HCT116 (cell line): Measurements from ENCODE around the gene HHAT. TPM values are rescaled to one million over a fixed set of nuclear protein-coding genes. Genes with fewer than 3 reads are reported as not detected.

ENCODE experiments used
- ATAC-seq: fragments of 200-7000 bp; cut with Tn5 transposase; 2 replicates; pipeline ENCODE4 v1.9.1; 2020; ENCODE audit warnings: mild to moderate bottlenecking, moderate library complexity
- BruUV-seq: library from RNA; stranded (reverse); fragments of 400-500 nt; replicated peaks from 2 replicates; lab custom pipeline; 2021; lab: Mats Ljungman, UMichigan
- CTCF ChIA-PET: fragments of 300-600 bp; sonication (Branson Sonifier 250); formaldehyde crosslinking; loops from one replicate; lab custom pipeline; 2021; ENCODE audit warnings: antibody characterized with exemption; lab: Charles Lee
- POLR2A ChIA-PET: fragments of 300-600, 350-600 bp; sonication (Branson Sonifier 250); formaldehyde crosslinking; loops from one replicate; lab custom pipeline; 2021; ENCODE audit warnings: antibody characterized with exemption; lab: Charles Lee
- RAD21 ChIA-PET, 2 experiments: fragments of 300-600 bp; sonication (Branson Sonifier 250); formaldehyde crosslinking; loops; one replicate each; lab custom pipeline; 2023; ENCODE audit warnings: low total read pairs in 2 of 2; ENCODE audit not compliant: uncharacterized antibody in 2 of 2, unreplicated experiment in 2 of 2, low non-redundant PET in 1 of 2; lab: Charles Lee
- DNase-seq: peaks from one replicate; pipeline ENCODE4 v3.0.0-alpha.2; 2010; ENCODE audit warnings: low read depth, low spot score
- H2AFZ ChIP-seq: fragments of 200-600 bp; shearing (Covaris generic), sonication (generic); 2 replicates; pipeline ENCODE4 v1.6.1; 2017; ENCODE audit warnings: low read depth, mixed run types, mixed read lengths, antibody characterized with exemption, low read length; ENCODE audit not compliant: poor library complexity, severe bottlenecking
- H3K27ac ChIP-seq: 2 replicates; pipeline ENCODE4 v1.5.1; 2012; ENCODE audit warnings: low read depth, low read length
- H3K27me3 ChIP-seq: fragments of 200-600 bp; sonication (generic); 2 replicates; pipeline ENCODE4 v1.6.1; 2016; ENCODE audit warnings: mixed run types, low read length, mixed read lengths; ENCODE audit not compliant: insufficient read depth
- H3K36me3 ChIP-seq, 2 experiments: fragments of 200-500 bp in 1 of 2; fragments of 200-600 bp in 1 of 2; sonication (Bioruptor generic) in 1 of 2; sonication (generic) in 1 of 2; 2 replicates each; pipeline versions ENCODE4 v1.5.1 to v1.6.1; 2014 to 2016; ENCODE audit warnings: low read length in 2 of 2, inconsistent platforms in 1 of 2, mixed read lengths in 1 of 2, mixed run types in 1 of 2; ENCODE audit not compliant: insufficient read depth in 2 of 2, control insufficient read depth in 1 of 2
- H3K4me1 ChIP-seq, 2 experiments: fragments of 200-600 bp in 1 of 2; sonication (generic) in 1 of 2; 2 replicates each; pipeline versions ENCODE4 v1.5.1 to v1.6.1; 2012 to 2017; ENCODE audit warnings: low read length in 2 of 2, inconsistent platforms in 1 of 2, mild to moderate bottlenecking in 1 of 2, mixed read lengths in 1 of 2, mixed run types in 1 of 2, moderate library complexity in 1 of 2; ENCODE audit not compliant: insufficient read depth in 2 of 2, control insufficient read depth in 1 of 2
- H3K4me2 ChIP-seq: fragments of 200-600 bp; sonication (generic); 2 replicates; pipeline ENCODE4 v1.6.1; 2017; ENCODE audit warnings: mixed run types, low read length, mixed read lengths
- H3K4me3 ChIP-seq, 2 experiments: fragments of 200-600 bp in 1 of 2; sonication (generic) in 1 of 2; replicated peaks in 1 of 2; 2 replicates each; pipeline ENCODE4 v1.5.1; 2011 to 2016; ENCODE audit warnings: low read length in 2 of 2, control low read depth in 1 of 2, low read depth in 1 of 2, mild to moderate bottlenecking in 1 of 2, mixed read lengths in 1 of 2, mixed run types in 1 of 2
- H3K79me2 ChIP-seq: fragments of 200-600 bp; sonication (generic); 2 replicates; pipeline ENCODE4 v1.6.1; 2017; ENCODE audit warnings: mild to moderate bottlenecking, mixed run types, low read length, moderate library complexity, mixed read lengths; ENCODE audit not compliant: insufficient read depth
- H3K9ac ChIP-seq: fragments of 200-600 bp; sonication (generic); 2 replicates; pipeline ENCODE4 v1.6.1; 2016; ENCODE audit warnings: low read length, mixed read lengths
- H3K9me2 ChIP-seq: fragments of 200-600 bp; sonication (generic), shearing (Covaris generic); 2 replicates; pipeline ENCODE4 v1.6.1; 2017; ENCODE audit warnings: mixed run types, mild to moderate bottlenecking, moderate library complexity; ENCODE audit not compliant: insufficient read depth
- H3K9me3 ChIP-seq, 2 experiments: fragments of 200-500 bp in 1 of 2; fragments of 200-600 bp in 1 of 2; sonication (Bioruptor generic) in 1 of 2; sonication (generic) in 1 of 2; 2 replicates each; pipeline ENCODE4 v1.6.1; 2014 to 2017; ENCODE audit warnings: low read length in 2 of 2, mixed read lengths in 2 of 2, inconsistent platforms in 1 of 2, low read depth in 1 of 2, mild to moderate bottlenecking in 1 of 2, mixed run types in 1 of 2, moderate library complexity in 1 of 2; ENCODE audit not compliant: control insufficient read depth in 1 of 2, insufficient read depth in 1 of 2
- H4K20me1 ChIP-seq: fragments of 200-600 bp; sonication (generic), shearing (Covaris generic); 2 replicates; pipeline ENCODE4 v1.6.1; 2017; ENCODE audit warnings: mixed run types, mild to moderate bottlenecking, moderate library complexity; ENCODE audit not compliant: insufficient read depth
- CBX3 ChIP-seq: IDR thresholded peaks from 2 replicates; pipeline ENCODE4 v1.6.1; 2012; ENCODE audit warnings: low read depth
- EGR1 ChIP-seq: IDR thresholded peaks from 2 replicates; pipeline ENCODE4 v1.6.1; 2012; ENCODE audit warnings: low read depth
- FOSL1 ChIP-seq: IDR thresholded peaks from 2 replicates; pipeline ENCODE4 v1.6.1; 2012; ENCODE audit warnings: low read depth
- JUND ChIP-seq: IDR thresholded peaks from 2 replicates; pipeline ENCODE4 v1.6.1; 2012
- RAD21 ChIP-seq: IDR thresholded peaks from 2 replicates; pipeline ENCODE4 v1.6.1; 2012; ENCODE audit warnings: low read depth, mild to moderate bottlenecking
- YY1 ChIP-seq: IDR thresholded peaks from 2 replicates; pipeline ENCODE4 v1.6.1; 2011; ENCODE audit warnings: low read length, low read depth, moderate library complexity, mild to moderate bottlenecking; ENCODE audit not compliant: insufficient replicate concordance; ENCODE audit errors: extremely low read depth
- intact Hi-C: fragments of 100-400 bp; cut with micrococcal nuclease; formaldehyde crosslinking; loops from 2 replicates; pipeline ENCODE4 v1.10.0; 2022
- total RNA-seq: library from RNA; stranded (reverse); gene quantifications from one replicate; pipeline ENCODE4 v1.2.1, GENCODE V29; 2021; ENCODE audit not compliant: unreplicated experiment
- TF ChIP-seq, protein P1 (sequence below): IDR thresholded peaks from 2 replicates; pipeline ENCODE4 v1.6.1; 2012
- TF ChIP-seq, protein P2 (sequence below): IDR thresholded peaks from 2 replicates; pipeline ENCODE4 v1.6.1; 2012; ENCODE audit warnings: low read depth
- TF ChIP-seq, protein P3 (sequence below): IDR thresholded peaks from 2 replicates; pipeline ENCODE4 v1.6.1; 2012

Gene HHAT
- total RNA-seq, 1 experiment from 2014 or later, result 2.7 TPM

DNA sequence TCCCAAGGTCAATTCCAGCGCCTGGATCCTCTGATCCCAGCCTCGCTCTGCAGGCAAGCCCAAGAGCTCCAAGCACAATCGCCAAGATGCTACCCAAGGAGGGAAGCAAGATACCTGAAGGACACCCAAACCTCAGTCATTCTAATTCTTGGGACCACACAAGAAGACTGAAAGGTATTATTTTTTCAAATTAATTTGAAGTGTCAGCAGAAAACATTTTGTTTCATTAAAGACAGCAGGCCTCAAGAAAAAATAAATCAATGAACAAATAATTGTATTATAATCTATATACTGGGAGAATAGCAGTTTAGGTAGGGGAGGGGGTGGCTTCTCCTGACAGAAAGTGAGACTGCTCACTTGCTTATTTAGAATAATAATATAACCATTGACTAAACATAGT, 347.8 kb downstream of the HHAT start:
- Histone ChIP-seq H3K9ac (no peak overlapping the region), H3K4me1 (no peaks in the 10 kb centered on the region), H3K27ac (no peak overlapping the region), H3K79me2 (no peaks in the 10 kb centered on the region), H2AFZ (no peak overlapping the region), H3K9me2 (no peaks in the 10 kb centered on the region), H3K4me3 (no peak overlapping the region), H3K4me2 (no peak overlapping the region), H3K9me3 (no peaks in the 10 kb centered on the region), H3K27me3 (no peaks in the 10 kb centered on the region), H3K36me3 (no peaks in the 10 kb centered on the region), H4K20me1 (no peaks in the 10 kb centered on the region)
- ChIA-PET CTCF (no interaction called here), RAD21 (no interaction called here), POLR2A (no interaction called here)
- intact Hi-C loops, result no loop called here
- ATAC-seq, result no peak
- DNase-seq, result no peak
- no TSS peak for BruUV-seq
- TF ChIP-seq, protein P1, sequence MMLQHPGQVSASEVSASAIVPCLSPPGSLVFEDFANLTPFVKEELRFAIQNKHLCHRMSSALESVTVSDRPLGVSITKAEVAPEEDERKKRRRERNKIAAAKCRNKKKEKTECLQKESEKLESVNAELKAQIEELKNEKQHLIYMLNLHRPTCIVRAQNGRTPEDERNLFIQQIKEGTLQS, result no peak
- TF ChIP-seq JUND (no peak), CBX3 (no peak)
- TF ChIP-seq, protein P2, sequence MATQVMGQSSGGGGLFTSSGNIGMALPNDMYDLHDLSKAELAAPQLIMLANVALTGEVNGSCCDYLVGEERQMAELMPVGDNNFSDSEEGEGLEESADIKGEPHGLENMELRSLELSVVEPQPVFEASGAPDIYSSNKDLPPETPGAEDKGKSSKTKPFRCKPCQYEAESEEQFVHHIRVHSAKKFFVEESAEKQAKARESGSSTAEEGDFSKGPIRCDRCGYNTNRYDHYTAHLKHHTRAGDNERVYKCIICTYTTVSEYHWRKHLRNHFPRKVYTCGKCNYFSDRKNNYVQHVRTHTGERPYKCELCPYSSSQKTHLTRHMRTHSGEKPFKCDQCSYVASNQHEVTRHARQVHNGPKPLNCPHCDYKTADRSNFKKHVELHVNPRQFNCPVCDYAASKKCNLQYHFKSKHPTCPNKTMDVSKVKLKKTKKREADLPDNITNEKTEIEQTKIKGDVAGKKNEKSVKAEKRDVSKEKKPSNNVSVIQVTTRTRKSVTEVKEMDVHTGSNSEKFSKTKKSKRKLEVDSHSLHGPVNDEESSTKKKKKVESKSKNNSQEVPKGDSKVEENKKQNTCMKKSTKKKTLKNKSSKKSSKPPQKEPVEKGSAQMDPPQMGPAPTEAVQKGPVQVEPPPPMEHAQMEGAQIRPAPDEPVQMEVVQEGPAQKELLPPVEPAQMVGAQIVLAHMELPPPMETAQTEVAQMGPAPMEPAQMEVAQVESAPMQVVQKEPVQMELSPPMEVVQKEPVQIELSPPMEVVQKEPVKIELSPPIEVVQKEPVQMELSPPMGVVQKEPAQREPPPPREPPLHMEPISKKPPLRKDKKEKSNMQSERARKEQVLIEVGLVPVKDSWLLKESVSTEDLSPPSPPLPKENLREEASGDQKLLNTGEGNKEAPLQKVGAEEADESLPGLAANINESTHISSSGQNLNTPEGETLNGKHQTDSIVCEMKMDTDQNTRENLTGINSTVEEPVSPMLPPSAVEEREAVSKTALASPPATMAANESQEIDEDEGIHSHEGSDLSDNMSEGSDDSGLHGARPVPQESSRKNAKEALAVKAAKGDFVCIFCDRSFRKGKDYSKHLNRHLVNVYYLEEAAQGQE, result no peak
- TF ChIP-seq, protein P3, sequence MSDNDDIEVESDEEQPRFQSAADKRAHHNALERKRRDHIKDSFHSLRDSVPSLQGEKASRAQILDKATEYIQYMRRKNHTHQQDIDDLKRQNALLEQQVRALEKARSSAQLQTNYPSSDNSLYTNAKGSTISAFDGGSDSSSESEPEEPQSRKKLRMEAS, result no peak

DNA sequence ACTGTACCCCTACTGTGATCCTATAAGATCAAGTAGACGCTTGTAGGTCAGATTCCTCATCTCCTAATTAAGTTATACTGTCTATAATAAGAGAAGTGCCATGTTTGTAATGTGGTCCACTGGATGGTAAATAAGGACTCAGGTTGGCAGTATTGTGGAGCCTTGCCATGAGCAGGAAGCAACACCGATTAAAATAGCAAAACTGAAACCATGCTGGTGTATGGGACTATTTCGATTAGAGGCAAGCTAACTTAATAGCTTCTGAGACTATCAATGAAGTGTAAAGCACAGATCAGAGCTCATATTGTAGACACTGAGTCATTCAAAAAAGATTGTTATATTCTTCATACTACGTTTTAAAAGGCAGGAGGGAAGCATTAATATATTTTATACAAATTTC, 348.8 kb downstream of the HHAT start:
- CTCF ChIA-PET, result no interaction called here
- no peaks in the 10 kb centered on the region for H3K36me3 ChIP-seq
- no peaks in the 10 kb centered on the region for H3K9me3 ChIP-seq
- H3K4me2 ChIP-seq, result no peak overlapping the region
- TF ChIP-seq, protein P2, result no peak
- TF ChIP-seq RAD21 (no peak), EGR1 (no peak), YY1 (no peak), FOSL1 (no peak)
- RAD21 ChIA-PET, result no interaction called here
- DNase-seq (no peak), ATAC-seq (no peak)
- H4K20me1 ChIP-seq, result no peaks in the 10 kb centered on the region
- BruUV-seq, result no TSS peak
- no peaks in the 10 kb centered on the region for H3K79me2 ChIP-seq
- H3K27me3 ChIP-seq, result no peaks in the 10 kb centered on the region
- H3K27ac ChIP-seq, result no peak overlapping the region
- no peak overlapping the region for H2AFZ ChIP-seq
- POLR2A ChIA-PET, result no interaction called here
- H3K4me3 ChIP-seq, result no peak overlapping the region
- no peaks in the 10 kb centered on the region for H3K4me1 ChIP-seq
- intact Hi-C loops, result no loop called here
- no peak overlapping the region for H3K9ac ChIP-seq
- H3K9me2 ChIP-seq, result no peaks in the 10 kb centered on the region
